ENCODE results near the gene BATF3. TPM values are rescaled to one million over a fixed set of nuclear protein-coding genes. Genes with fewer than 3 reads are reported as not detected.

The BATF3 gene
- total and polyA plus RNA-seq, 2 of the 4 experiments (the other 2 are of a cell fraction): 1.6 to 3.9 TPM

DNA sequence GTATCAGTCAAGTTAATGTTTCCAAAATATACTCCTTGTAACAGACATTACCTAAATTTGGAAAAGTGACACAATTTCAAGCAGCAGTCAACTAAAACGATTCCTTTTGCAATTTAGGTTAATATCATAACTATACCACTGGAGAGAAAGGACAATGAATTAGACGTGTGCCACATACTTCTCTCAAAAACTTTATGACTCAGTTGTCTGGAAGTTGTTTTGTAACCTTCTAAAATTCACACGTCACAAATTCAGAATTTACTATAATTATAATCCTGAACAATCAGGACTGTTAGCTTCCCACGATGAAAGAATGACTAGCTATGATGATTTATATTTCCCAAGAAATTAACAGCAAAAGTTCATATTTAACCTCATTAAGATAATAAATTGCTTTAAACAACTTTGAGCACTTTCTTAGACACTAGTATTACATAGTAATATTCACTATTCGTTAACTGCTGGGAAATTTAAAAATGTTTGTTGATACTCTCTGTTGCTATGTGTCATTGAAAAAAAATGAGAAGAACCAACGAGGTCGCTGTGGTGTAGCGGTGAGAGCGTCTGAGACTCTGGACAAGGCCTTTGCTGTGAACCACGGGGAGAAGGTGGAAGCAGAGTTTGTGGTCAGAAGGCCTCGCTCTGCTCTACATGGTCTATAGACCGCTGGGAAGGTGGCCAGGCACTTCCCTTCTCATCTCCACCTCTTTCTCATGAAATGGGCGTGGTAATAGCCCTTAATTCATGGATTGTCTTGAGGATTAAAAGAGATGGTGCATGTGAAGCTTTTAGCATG is 27.9 kb upstream of the BATF3 start:
- Histone ChIP-seq H2BK5ac (ENCODE audit: low read depth, low read length, poor library complexity, severe bottlenecking) (no peak overlapping the region), H3K9me1 (ENCODE audit: insufficient read depth, low read length) (0 out of 2 replicates have a peak, but pooled peaks cover 3% of the 10 kb centered on the region), H3K56ac (ENCODE audit: extremely low read depth, insufficient read depth, low read length) (no peak overlapping the region), H2AFZ (replicated peaks; ENCODE audit: low read length, poor library complexity) (no peak overlapping the region), H3K18ac (ENCODE audit: low read depth, low read length) (no peak overlapping the region), H3K4ac (ENCODE audit: low read depth, low read length) (no peak overlapping the region), H3K4me2 (ENCODE audit: low read depth, low read length) (no peak overlapping the region), H3K4me3 (ENCODE audit: insufficient read depth, low read depth, low read length) (no peak overlapping the region), H3K9ac (ENCODE audit: low read depth, low read length) (no peak overlapping the region), H3K14ac (replicated peaks; ENCODE audit: low read depth, low read length) (no peak overlapping the region), H4K5ac (ENCODE audit: low read depth, low read length) (no peak overlapping the region), H2AK9ac (replicated peaks; ENCODE audit: low read depth, low read length, poor library complexity) (no peak overlapping the region), H3K27ac (ENCODE audit: insufficient read depth, low read length) (no peak overlapping the region), H3K79me1 (ENCODE audit: low read depth in 1 of 2, low read length in 2 of 2) (no peaks in the 10 kb centered on the region), H2BK120ac (ENCODE audit: low read depth, low read length) (no peak overlapping the region), H2AK5ac (ENCODE audit: low read depth, low read length) (no peak overlapping the region), H3K4me1 (ENCODE audit: control insufficient read depth, insufficient read depth, low read length) (no peaks in the 10 kb centered on the region), H3K23ac (ENCODE audit: low read depth, low read length) (no peak overlapping the region), H2BK15ac (ENCODE audit: low read depth, low read length) (no peak overlapping the region), H3K9me3 (ENCODE audit: control insufficient read depth, insufficient read depth, low read length) (no peaks in the 10 kb centered on the region), H4K91ac (ENCODE audit: insufficient read depth, low read depth, low read length) (no peak overlapping the region), H3K36me3 (ENCODE audit: control insufficient read depth, insufficient read depth, low read length) (no peaks in the 10 kb centered on the region), H4K8ac (ENCODE audit: low read depth in 2 of 2, low read length in 2 of 2) (no peak overlapping the region), H2BK20ac (ENCODE audit: low read depth, low read length) (no peak overlapping the region), H4K20me1 (ENCODE audit: insufficient read depth, low read length) (no peaks in the 10 kb centered on the region), H3K27me3 (ENCODE audit: control insufficient read depth, insufficient read depth, low read length) (no peaks in the 10 kb centered on the region)
- ATAC-seq (ENCODE audit: low read depth) (no peak), DNase-seq (peak; percentile 54)
- intact Hi-C loops (cut with micrococcal nuclease) (no loop called here), in situ Hi-C loops (cut with MboI; ENCODE audit: low sequenced_read_pairs) (no loop called here), dilution Hi-C loops (cut with HindIII; ENCODE audit: low sequenced_read_pairs, unreplicated experiment) (no loop called here)
- CTCF ChIA-PET: no interaction called here
- TF ChIP-seq MAFK (IDR thresholded peaks at IDR 0.05; ENCODE audit: low read depth, low read length): no peak
- TF ChIP-seq BHLHE40 (IDR thresholded peaks at IDR 0.05; ENCODE audit: low read depth, low read length): no peak
- TF ChIP-seq POLR2A (IDR thresholded peaks at IDR 0.05; ENCODE audit: low read depth, low read length): no peak
- TF ChIP-seq NFE2L2 (IDR thresholded peaks at IDR 0.05; ENCODE audit: low read depth, low read length): no peak
- TF ChIP-seq, protein P1, sequence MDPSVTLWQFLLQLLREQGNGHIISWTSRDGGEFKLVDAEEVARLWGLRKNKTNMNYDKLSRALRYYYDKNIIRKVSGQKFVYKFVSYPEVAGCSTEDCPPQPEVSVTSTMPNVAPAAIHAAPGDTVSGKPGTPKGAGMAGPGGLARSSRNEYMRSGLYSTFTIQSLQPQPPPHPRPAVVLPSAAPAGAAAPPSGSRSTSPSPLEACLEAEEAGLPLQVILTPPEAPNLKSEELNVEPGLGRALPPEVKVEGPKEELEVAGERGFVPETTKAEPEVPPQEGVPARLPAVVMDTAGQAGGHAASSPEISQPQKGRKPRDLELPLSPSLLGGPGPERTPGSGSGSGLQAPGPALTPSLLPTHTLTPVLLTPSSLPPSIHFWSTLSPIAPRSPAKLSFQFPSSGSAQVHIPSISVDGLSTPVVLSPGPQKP (IDR thresholded peaks at IDR 0.05; ENCODE audit: borderline replicate concordance, low read depth, low read length): no peak
- no peak for TF ChIP-seq MAZ (IDR thresholded peaks at IDR 0.05; ENCODE audit: borderline replicate concordance, low read depth, low read length)
- no peak for TF ChIP-seq CEBPB (IDR thresholded peaks at IDR 0.05; ENCODE audit: low read depth, low read length)
- no peak for TF ChIP-seq SMC3 (IDR thresholded peaks at IDR 0.05; ENCODE audit: low read depth, low read length)
- TF ChIP-seq CTCF (conservative IDR thresholded peaks at IDR 0.05; ENCODE audit: low read depth, low read length): no peak
- TF ChIP-seq FOS (IDR thresholded peaks at IDR 0.05; ENCODE audit: low read depth, low read length): no peak
- TF ChIP-seq MXI1 (IDR thresholded peaks at IDR 0.05; ENCODE audit: borderline replicate concordance, low read depth, low read length): no peak
- WGBS, 2 experiments (ENCODE audit: extremely low coverage in 2 of 2, insufficient read length in 1 of 2): no CpG with 5 or more reads among the region's 13 CpGs
- no TSS peak for BruUV-seq (replicated peaks)
- POLR2A ChIA-PET (ENCODE audit: unreplicated experiment): interaction anchor here (0.5 kb wide), 1 partner anchor 119 kb away, joined by 4 read pairs; the partner anchor contains the start of gene ATF3

All from IMR-90 (cell line).